Skeletal muscle satellite cell (primary cell): ENCODE results near the gene CYBA. TPM values are rescaled to one million over a fixed set of nuclear protein-coding genes. Genes with fewer than 3 reads are reported as not detected.

ENCODE experiments used
- H3K27me3 ChIP-seq: 2 replicates; pipeline ENCODE4 v1.7.0; 2013; ENCODE audit warnings: low read length; ENCODE audit not compliant: control insufficient read depth, insufficient read depth
- H3K36me3 ChIP-seq: 2 replicates; pipeline ENCODE4 v1.7.0; 2013; ENCODE audit warnings: mild to moderate bottlenecking, control low read depth, low read length; ENCODE audit not compliant: insufficient read depth
- H3K4me1 ChIP-seq: 2 replicates; pipeline ENCODE4 v1.7.0; 2013; ENCODE audit warnings: low read length; ENCODE audit not compliant: control insufficient read depth, insufficient read depth
- H3K4me2 ChIP-seq: 2 replicates; pipeline ENCODE4 v1.7.0; 2013; ENCODE audit warnings: mild to moderate bottlenecking, low read length
- H3K4me3 ChIP-seq: 2 replicates; pipeline ENCODE4 v1.7.0; 2013; ENCODE audit warnings: low read length
- H3K9ac ChIP-seq: 2 replicates; pipeline ENCODE4 v1.7.0; 2013; ENCODE audit warnings: mild to moderate bottlenecking, low read depth, low read length, moderate library complexity
- H3K9me3 ChIP-seq: replicated peaks from 2 replicates; pipeline ENCODE4 v1.7.0; 2013; ENCODE audit warnings: mild to moderate bottlenecking, control low read depth, low read length
- total RNA-seq: library from RNA; depleted of rRNA; stranded (reverse); fragments of >200 nt; gene quantifications from 2 replicates; pipeline ENCODE4 v1.2.3, GENCODE V29; 2012; rRNA removed

The CYBA gene
- total RNA-seq: 128 and 151 TPM in 2 replicates

DNA sequence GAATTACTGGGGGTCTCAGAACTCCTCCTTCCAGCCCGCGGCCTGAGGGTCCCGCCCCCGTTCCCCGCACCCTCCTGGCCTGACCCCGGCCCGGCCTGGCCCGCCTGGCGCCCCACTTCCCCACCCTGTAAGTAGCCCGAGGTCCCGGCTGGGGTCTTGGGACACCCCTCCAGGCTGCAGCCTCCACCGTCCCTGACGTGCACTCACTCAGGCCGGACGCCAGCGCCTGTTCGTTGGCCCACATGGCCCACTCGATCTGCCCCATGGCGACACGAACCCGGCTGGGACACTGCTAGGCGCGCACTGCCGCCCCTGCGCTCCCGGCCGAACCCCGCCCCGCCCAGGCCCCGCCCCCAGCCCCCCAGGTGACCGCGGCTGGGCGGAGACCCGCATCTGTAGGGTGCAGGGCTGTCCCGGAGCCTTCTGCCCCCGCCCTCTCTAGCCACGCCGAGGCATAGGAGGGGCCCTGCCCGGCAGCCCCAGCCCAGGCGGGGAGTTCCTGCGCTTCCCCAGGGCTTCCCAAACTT is at the start of gene CYBA:
Gene CYBA (minus strand): TSS at position 305 of the 527 bp plus-strand sequence. CDS start 40 bp downstream, at position 265.
- H3K36me3 ChIP-seq: peaks cover 17% of the 10 kb centered on the region
- no peaks in the 10 kb centered on the region for H3K27me3 ChIP-seq
- H3K9ac ChIP-seq: peak within 1 kb of the TSS; percentile 64
- H3K4me1 ChIP-seq: peaks cover 13% of the 10 kb centered on the region
- peak within 1 kb of the TSS; percentile 77 for H3K4me3 ChIP-seq
- peak within 1 kb of the TSS; percentile 88 for H3K4me2 ChIP-seq
- no peaks in the 10 kb centered on the region for H3K9me3 ChIP-seq

GRCh38 chr16:88700322-88700635 is 49.4 kb upstream of the CYBA start:
- H3K36me3 ChIP-seq: peaks cover 8% of the 10 kb centered on the region
- no peaks in the 10 kb centered on the region for H3K9me3 ChIP-seq
- no peak overlapping the region for H3K9ac ChIP-seq
- H3K27me3 ChIP-seq: no peaks in the 10 kb centered on the region
- no peak overlapping the region for H3K4me3 ChIP-seq
- H3K4me1 ChIP-seq: peaks cover 24% of the 10 kb centered on the region
- no peak overlapping the region for H3K4me2 ChIP-seq

DNA sequence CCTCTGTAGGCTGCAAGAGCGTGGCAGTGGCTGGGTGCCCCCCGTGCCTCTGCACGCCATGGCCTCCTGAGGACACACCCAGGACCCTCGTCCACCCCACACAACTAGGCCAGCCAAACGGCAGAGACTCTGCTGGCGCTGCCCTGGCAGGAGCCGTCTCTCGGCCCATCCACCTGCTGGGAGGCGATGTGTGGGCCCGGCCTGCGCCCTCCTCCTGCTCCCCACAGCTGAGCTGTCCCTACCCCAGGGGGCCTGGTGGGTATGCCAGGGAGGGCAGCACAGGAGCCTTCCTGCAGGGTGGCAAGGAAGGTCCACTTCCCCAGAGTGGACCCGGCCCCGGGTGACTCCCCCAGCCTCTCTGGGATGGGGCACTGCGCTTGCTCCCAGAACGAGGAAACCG is 48.3 kb upstream of the CYBA start:
- no peak overlapping the region for H3K4me3 ChIP-seq
- H3K4me1 ChIP-seq: peaks cover 19% of the 10 kb centered on the region
- H3K4me2 ChIP-seq: no peak overlapping the region
- H3K27me3 ChIP-seq: no peaks in the 10 kb centered on the region
- no peak overlapping the region for H3K9ac ChIP-seq
- no peaks in the 10 kb centered on the region for H3K9me3 ChIP-seq
- peaks cover 8% of the 10 kb centered on the region for H3K36me3 ChIP-seq

DNA sequence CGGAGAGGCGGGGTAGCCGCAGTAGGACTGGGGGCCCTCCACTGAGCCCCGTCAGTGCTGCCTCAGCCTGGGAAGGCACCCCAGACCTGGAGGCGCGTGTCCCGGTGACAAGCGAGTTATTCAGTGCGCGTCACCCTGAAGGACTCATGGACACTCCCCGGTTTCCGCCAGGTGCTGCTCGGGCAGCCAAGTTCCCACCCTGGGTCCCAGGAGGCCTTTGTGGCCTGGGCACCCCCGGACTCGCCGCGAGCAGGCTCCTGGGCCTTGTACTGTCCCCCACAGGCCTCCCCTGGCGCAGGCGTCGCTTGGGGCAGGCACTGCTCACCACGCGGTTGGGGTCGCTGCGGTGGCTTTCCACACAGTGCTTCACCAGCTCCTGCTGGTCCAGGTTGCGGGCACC is 47.8 kb upstream of the CYBA start:
- peaks cover 8% of the 10 kb centered on the region for H3K36me3 ChIP-seq
- no peaks in the 10 kb centered on the region for H3K27me3 ChIP-seq
- no peaks in the 10 kb centered on the region for H3K9me3 ChIP-seq
- H3K4me1 ChIP-seq: peaks cover 18% of the 10 kb centered on the region
- H3K9ac ChIP-seq: no peak overlapping the region
- no peak overlapping the region for H3K4me3 ChIP-seq
- no peak overlapping the region for H3K4me2 ChIP-seq

DNA sequence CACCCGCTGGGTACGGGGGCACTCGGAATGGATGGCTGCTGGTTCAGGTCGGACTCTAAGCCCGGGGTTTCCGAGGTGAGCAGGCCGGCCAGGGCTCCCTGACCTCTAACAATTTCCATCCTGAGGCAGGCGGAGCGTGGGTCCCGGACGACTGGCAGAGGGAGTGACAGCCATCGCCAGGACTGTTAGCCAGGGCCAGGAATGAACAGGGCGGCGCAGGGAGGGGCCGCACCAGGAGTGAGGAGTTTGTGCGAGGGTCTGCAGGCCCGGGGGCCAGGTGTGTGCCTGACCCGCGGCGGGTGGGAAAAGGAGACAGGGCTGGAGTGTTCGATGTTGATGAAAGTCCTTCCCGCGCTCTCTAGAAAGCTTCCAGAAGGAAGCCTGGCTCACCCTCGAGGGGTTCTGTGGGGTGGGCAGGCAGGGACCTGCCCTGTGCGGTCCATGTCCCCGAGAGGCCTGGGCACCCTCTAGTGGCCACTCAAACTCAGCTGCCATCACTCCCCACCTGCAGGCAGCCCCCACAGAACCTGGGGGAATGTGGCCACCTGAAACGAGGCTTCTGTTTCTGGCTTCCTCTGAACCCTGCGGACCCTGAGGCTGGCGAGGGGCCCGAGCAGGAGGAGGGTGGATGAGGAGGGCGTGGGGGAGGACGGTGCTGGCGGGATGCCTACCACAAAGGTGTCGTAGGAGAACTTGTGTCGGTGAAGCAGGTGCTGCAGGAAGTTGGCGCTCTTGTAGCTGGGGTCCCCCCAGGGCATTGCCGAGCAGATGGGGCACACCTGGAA is 47.2 kb upstream of the CYBA start:
- Histone ChIP-seq H3K9me3 (no peaks in the 10 kb centered on the region), H3K27me3 (no peaks in the 10 kb centered on the region), H3K4me2 (no peak overlapping the region), H3K36me3 (peaks cover 8% of the 10 kb centered on the region), H3K9ac (no peak overlapping the region), H3K4me3 (no peak overlapping the region), H3K4me1 (peaks cover 13% of the 10 kb centered on the region)

- H3K4me2 ChIP-seq: no peak overlapping the region
- peaks cover 13% of the 10 kb centered on the region for H3K4me1 ChIP-seq
- H3K36me3 ChIP-seq: peaks cover 8% of the 10 kb centered on the region
- no peaks in the 10 kb centered on the region for H3K9me3 ChIP-seq
- H3K27me3 ChIP-seq: no peaks in the 10 kb centered on the region
- no peak overlapping the region for H3K9ac ChIP-seq
- no peak overlapping the region for H3K4me3 ChIP-seq
Measured at GRCh38 chr16:88697116-88697830, 46.4 kb upstream of the CYBA start.

- Histone ChIP-seq H3K4me1 (peaks cover 10% of the 10 kb centered on the region), H3K9me3 (no peaks in the 10 kb centered on the region), H3K36me3 (peaks cover 8% of the 10 kb centered on the region), H3K9ac (no peak overlapping the region), H3K27me3 (no peaks in the 10 kb centered on the region), H3K4me2 (no peak overlapping the region), H3K4me3 (no peak overlapping the region)
Measured at GRCh38 chr16:88696441-88696840, 45.6 kb upstream of the CYBA start.

GRCh38 chr16:88695753-88696152 is 44.9 kb upstream of the CYBA start:
- Histone ChIP-seq H3K4me1 (peaks cover 3% of the 10 kb centered on the region), H3K4me2 (no peak overlapping the region), H3K36me3 (peaks cover 8% of the 10 kb centered on the region)

DNA sequence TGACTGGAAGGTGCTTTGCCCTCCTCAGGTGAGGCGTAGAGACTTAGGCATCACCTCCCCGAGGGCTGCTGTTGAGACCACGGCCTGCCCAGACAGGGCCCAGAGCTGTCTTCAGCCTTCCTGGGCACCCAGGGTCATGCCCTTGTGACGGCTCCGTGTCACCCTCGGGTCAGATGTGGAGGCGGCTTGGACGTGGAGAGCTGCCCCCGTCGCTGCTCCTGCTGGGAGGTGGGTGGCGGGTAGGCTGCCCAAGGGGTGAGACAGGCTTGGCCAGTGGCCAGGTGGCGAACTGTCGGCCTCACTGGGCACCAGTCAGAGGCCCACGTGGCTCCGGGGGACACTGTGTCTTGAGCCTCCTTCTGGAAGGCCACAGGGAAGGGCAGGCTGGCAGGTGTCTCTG is 44.4 kb upstream of the CYBA start:
- H3K4me1 ChIP-seq: no peaks in the 10 kb centered on the region
- no peak overlapping the region for H3K4me3 ChIP-seq
- peaks cover 4% of the 10 kb centered on the region for H3K36me3 ChIP-seq

More at GRCh38 chr16:88695753-88696152, 44.9 kb upstream of the CYBA start:
- Histone ChIP-seq H3K9ac (no peak overlapping the region), H3K9me3 (no peaks in the 10 kb centered on the region), H3K4me3 (no peak overlapping the region), H3K27me3 (peaks cover 6% of the 10 kb centered on the region)

DNA sequence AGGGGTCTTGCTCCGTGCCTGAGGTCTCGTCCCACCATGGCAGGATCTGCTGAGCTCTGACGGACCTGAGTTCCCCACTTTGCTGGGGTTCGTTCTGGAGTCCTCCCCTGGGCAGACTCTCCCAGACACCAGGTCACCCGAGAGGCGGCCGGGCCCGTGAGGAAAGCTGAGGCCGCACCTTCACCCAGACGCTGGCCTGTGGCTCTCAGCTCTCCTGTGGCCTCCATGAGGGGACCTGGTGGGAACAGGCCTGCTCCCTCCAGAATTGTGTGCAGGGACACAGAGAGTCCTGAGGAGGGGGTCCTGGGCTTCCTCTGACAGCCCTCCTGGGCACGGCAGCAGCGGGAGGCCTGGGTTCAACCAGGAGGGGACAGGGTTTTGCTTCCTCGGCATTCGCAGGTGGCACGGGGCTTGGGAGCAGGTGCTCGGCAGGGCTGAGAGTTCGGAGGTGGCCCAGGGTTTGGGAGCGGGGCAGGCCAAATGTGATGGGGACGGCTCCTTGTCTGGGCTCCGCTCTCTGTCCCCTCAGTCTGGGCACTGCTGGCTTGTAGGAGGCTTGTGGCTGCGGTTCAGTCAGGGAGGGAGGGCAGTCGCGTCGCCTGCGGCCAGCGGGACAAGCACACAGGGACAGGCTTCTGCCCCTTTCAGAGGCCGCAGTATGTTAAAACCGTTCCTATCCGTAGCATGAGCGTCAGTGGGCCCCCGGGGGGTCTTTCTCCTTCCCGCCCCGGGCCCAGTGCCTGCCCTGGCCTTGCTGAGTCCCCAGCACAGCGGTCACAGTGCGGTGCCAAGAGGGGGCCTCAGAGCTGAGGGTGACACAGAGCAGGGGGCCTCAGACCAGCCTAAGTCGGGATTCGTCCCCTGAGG is 43.6 kb upstream of the CYBA start:
- Histone ChIP-seq H3K4me2 (no peak overlapping the region), H3K36me3 (peaks cover 3% of the 10 kb centered on the region), H3K9me3 (no peaks in the 10 kb centered on the region), H3K27me3 (peaks cover 15% of the 10 kb centered on the region), H3K4me1 (no peaks in the 10 kb centered on the region), H3K9ac (no peak overlapping the region), H3K4me3 (no peak overlapping the region)

More for the DNA sequence above, 44.4 kb upstream of the CYBA start:
- no peaks in the 10 kb centered on the region for H3K9me3 ChIP-seq
- no peak overlapping the region for H3K9ac ChIP-seq
- no peak overlapping the region for H3K4me2 ChIP-seq
- H3K27me3 ChIP-seq: peaks cover 11% of the 10 kb centered on the region
